K562 (cell line): ENCODE measurements around the gene OLFML1. TPM values are rescaled to one million over a fixed set of nuclear protein-coding genes. Genes with fewer than 3 reads are reported as not detected.

ENCODE experiments used
- ATAC-seq: fragments of 200-7000 bp; cut with Tn5 transposase; 3 replicates; pipeline ENCODE4 v1.9.1; 2020; ENCODE audit warnings: moderate library complexity
- BruUV-seq: library from RNA; stranded (reverse); fragments of 400-500 nt; replicated peaks from 2 replicates; lab custom pipeline; 2021; lab: Mats Ljungman, UMichigan
- CTCF ChIA-PET: fragments of 300-600 bp; formaldehyde crosslinking; extraction: SDS; loops from one replicate; lab custom pipeline; 2021; ENCODE audit warnings: low intra/inter-chr PET ratio; lab: Yijun Ruan, JAX
- POLR2A ChIA-PET: fragments of 300-600, 350-650 bp; sonication (Branson Sonifier 250); formaldehyde crosslinking; extraction: SDS; loops from one replicate; lab custom pipeline; 2021; ENCODE audit warnings: antibody characterized with exemption, inconsistent platforms; lab: Yijun Ruan, JAX
- DNase-seq, 4 experiments: peaks; one replicate each; pipeline versions ENCODE4 v3.0.0 to v3.0.0-alpha.2; 2011 to 2018; ENCODE audit warnings: low spot score in 3 of 4, mixed read lengths in 3 of 4; ENCODE audit errors: extremely low read depth in 1 of 4
- FAIRE-seq: peaks from 2 replicates; lab custom pipeline; 2011; peaks lifted over from hg19 to GRCh38; lab: Jason Lieb, UNC
- H2AFZ ChIP-seq: 2 replicates; pipeline ENCODE4 v1.6.0; 2011; ENCODE audit warnings: low read depth, low read length, control low read depth, inconsistent platforms
- H3K27ac ChIP-seq: fragments of 200-600 bp; 3 replicates; pipeline ENCODE4 v1.8.0; 2011; ENCODE audit warnings: low read depth, mild to moderate bottlenecking, control low read depth, inconsistent platforms, low read length, moderate library complexity, mixed read lengths; ENCODE audit errors: extremely low read depth
- H3K27me3 ChIP-seq, 2 experiments: fragments of 300-600 bp in 1 of 2; 2 replicates in 1 of 2; 3 replicates in 1 of 2; pipeline versions ENCODE4 v1.6.0 to v1.8.0; 2011; ENCODE audit warnings: inconsistent platforms in 2 of 2, low read length in 2 of 2, mild to moderate bottlenecking in 1 of 2, mixed read lengths in 1 of 2, moderate library complexity in 1 of 2; ENCODE audit not compliant: control insufficient read depth in 2 of 2, insufficient read depth in 2 of 2
- H3K36me3 ChIP-seq: fragments of 300-600 bp; 3 replicates; pipeline ENCODE4 v1.8.0; 2011; ENCODE audit warnings: mild to moderate bottlenecking, low read length, inconsistent platforms; ENCODE audit not compliant: control insufficient read depth, insufficient read depth
- H3K4me1 ChIP-seq, 2 experiments: fragments of 200-600 bp in 1 of 2; replicated peaks in 1 of 2; 2 replicates in 1 of 2; 3 replicates in 1 of 2; pipeline versions ENCODE4 v1.5.1 to v1.8.0; 2011; ENCODE audit warnings: inconsistent platforms in 2 of 2, low read length in 2 of 2, mild to moderate bottlenecking in 1 of 2, mixed read lengths in 1 of 2, moderate library complexity in 1 of 2; ENCODE audit not compliant: control insufficient read depth in 2 of 2, insufficient read depth in 2 of 2
- H3K4me2 ChIP-seq: 2 replicates; pipeline ENCODE4 v1.6.1; 2011; ENCODE audit warnings: low read length, control low read depth, inconsistent platforms, mixed read lengths; ENCODE audit not compliant: insufficient read depth
- H3K4me3 ChIP-seq: fragments of 200-600 bp; sonication (generic), shearing (Covaris generic); 2 replicates; pipeline ENCODE4 v1.5.1; 2016; ENCODE audit warnings: control low read depth, inconsistent platforms
- H3K79me2 ChIP-seq: fragments of 200-600 bp; 3 replicates; pipeline ENCODE4 v1.8.0; 2011; ENCODE audit warnings: low read length, inconsistent platforms; ENCODE audit not compliant: control insufficient read depth, insufficient read depth
- H3K9ac ChIP-seq, 2 experiments: 2 replicates each; pipeline versions ENCODE4 v1.6.0 to v1.6.1; 2011; ENCODE audit warnings: low read depth in 2 of 2, low read length in 2 of 2, control low read depth in 1 of 2, inconsistent platforms in 1 of 2, mild to moderate bottlenecking in 1 of 2, mixed read lengths in 1 of 2; ENCODE audit not compliant: insufficient read depth in 1 of 2
- H3K9me1 ChIP-seq: one replicate; pipeline ENCODE4 v1.6.0; 2011; ENCODE audit warnings: inconsistent platforms, mild to moderate bottlenecking, low read length, moderate library complexity; ENCODE audit not compliant: control insufficient read depth, insufficient read depth
- H3K9me3 ChIP-seq: replicated peaks from 2 replicates; pipeline ENCODE4 v1.5.1; 2011; ENCODE audit warnings: low read depth, low read length, inconsistent platforms; ENCODE audit not compliant: control insufficient read depth, insufficient read depth
- H4K20me1 ChIP-seq: replicated peaks from 2 replicates; pipeline ENCODE4 v1.6.1; 2011; ENCODE audit warnings: low read length, inconsistent platforms, mixed read lengths; ENCODE audit not compliant: control insufficient read depth, insufficient read depth
- BCOR ChIP-seq: fragments of 450-650 bp; IDR thresholded peaks from 2 replicates; pipeline ENCODE4 v1.6.1; 2016
- CXXC5 ChIP-seq: fragments of 250-450 bp; sonication (Bioruptor Pico); IDR thresholded peaks from 2 replicates; pipeline ENCODE4 v1.8.0; 2022; ENCODE audit warnings: inconsistent platforms, mild to moderate bottlenecking, moderate library complexity
- JUNB ChIP-seq: fragments of 450-650 bp; formaldehyde crosslinking; conservative IDR thresholded peaks from 2 replicates; pipeline ENCODE4 v1.4.0; 2020; ENCODE audit warnings: mild to moderate bottlenecking
- MAFG ChIP-seq: fragments of 450-650 bp; conservative IDR thresholded peaks from 2 replicates; pipeline ENCODE4 v1.6.1; 2016; ENCODE audit warnings: missing genetic modification characterization, missing compliant biosample characterization
- MYBL2 ChIP-seq, 2 experiments: fragments of 450-650 bp in 1 of 2; sonication (generic) in 1 of 2; formaldehyde crosslinking in 1 of 2; IDR thresholded peaks; 2 replicates each; pipeline versions ENCODE4 v1.6.1 to v1.8.1; 2017 to 2022; ENCODE audit warnings: borderline replicate concordance in 1 of 2, inconsistent platforms in 1 of 2, low read depth in 1 of 2, mild to moderate bottlenecking in 1 of 2, missing genetic modification reagents in 1 of 2, moderate library complexity in 1 of 2
- TCF3 ChIP-seq: sonication (generic); formaldehyde crosslinking; IDR thresholded peaks from 2 replicates; pipeline ENCODE4 v1.4.0; 2020; ENCODE audit warnings: mild to moderate bottlenecking, missing genetic modification reagents
- TCF7 ChIP-seq: sonication (generic); IDR thresholded peaks from 2 replicates; pipeline ENCODE4 v1.6.1; 2016; ENCODE audit warnings: antibody characterized with exemption, borderline replicate concordance
- ZNF76 ChIP-seq: fragments of 250-450 bp; sonication (Bioruptor Pico); IDR thresholded peaks from 2 replicates; pipeline ENCODE4 v1.4.0; 2020; ENCODE audit warnings: mild to moderate bottlenecking, moderate library complexity, borderline replicate concordance
- ZNF79 ChIP-seq: fragments of 250-450 bp; sonication (Bioruptor Pico); IDR thresholded peaks from 2 replicates; pipeline ENCODE4 v1.4.0; 2020; ENCODE audit warnings: low read depth, mild to moderate bottlenecking, moderate library complexity
- WGBS: fragments of 100-300 bp; shearing (Covaris generic); methylation state at CpG from one replicate; pipeline ENCODE4 v1.1.6; 2016; ENCODE audit warnings: low coverage, mixed read lengths; ENCODE audit not compliant: insufficient coverage; ENCODE audit errors: missing lambda C conversion rate; 5-methylcytosine and 5-hydroxymethylcytosine counted together
- in situ Hi-C: fragments of 300-500 bp; cut with MboI; formaldehyde crosslinking; loops from 4 replicates; pipeline ENCODE4 v1.15.0; 2018; ENCODE audit warnings: inconsistent platforms, mixed read lengths
- intact Hi-C: fragments of 100-400 bp; cut with micrococcal nuclease; formaldehyde crosslinking; loops from 2 replicates; pipeline ENCODE4 v1.14.2; 2022
- polyA plus RNA-seq, 8 experiments: library from polyadenylated mRNA; depleted of rRNA in 4 of 8; stranded (reverse) in 5 of 8; unstranded in 3 of 8; fragments of >200 nt; fragmentation: Nextera tagmentation in 2 of 8; fragmentation: Illumina TruSeq in 1 of 8; extraction: Ambion mirVana in 2 of 8; extraction: Trizol in 1 of 8; gene quantifications; 2 replicates each; pipeline versions ENCODE4 v1.2.1 to v1.2.3, GENCODE V29; 2011 to 2014; ENCODE audit warnings: inconsistent platforms in 1 of 8, missing spikeins in 1 of 8
- total RNA-seq, 7 experiments: library from RNA; depleted of rRNA in 6 of 7; stranded (reverse); fragments of >200 nt in 6 of 7; fragmentation: Illumina TruSeq in 2 of 7; extraction: Trizol in 2 of 7; gene quantifications; 2 replicates each; pipeline versions ENCODE4 v1.2.1 to v1.2.3, GENCODE V29; 2011 to 2021; ENCODE audit warnings: low replicate concordance in 1 of 7
- TF ChIP-seq, protein P1 (sequence below): fragments of 250-450 bp; sonication (Bioruptor Pico); IDR thresholded peaks from 2 replicates; pipeline ENCODE4 v1.5.1; 2021; ENCODE audit warnings: mild to moderate bottlenecking
- TF ChIP-seq, protein P2 (sequence below): fragments of 450-650 bp; IDR thresholded peaks from 2 replicates; pipeline ENCODE4 v1.6.1; 2016; ENCODE audit warnings: low read depth
- TF ChIP-seq, protein P3 (sequence below): fragments of 250-450 bp; sonication (Bioruptor Pico); IDR thresholded peaks from 2 replicates; pipeline ENCODE4 v1.4.0; 2020; ENCODE audit warnings: mild to moderate bottlenecking

The OLFML1 gene
- total and polyA plus RNA-seq, 9 of the 15 experiments (the other 6 are each of a cell fraction or from before 2014, with no cell fraction given), result not detected

DNA sequence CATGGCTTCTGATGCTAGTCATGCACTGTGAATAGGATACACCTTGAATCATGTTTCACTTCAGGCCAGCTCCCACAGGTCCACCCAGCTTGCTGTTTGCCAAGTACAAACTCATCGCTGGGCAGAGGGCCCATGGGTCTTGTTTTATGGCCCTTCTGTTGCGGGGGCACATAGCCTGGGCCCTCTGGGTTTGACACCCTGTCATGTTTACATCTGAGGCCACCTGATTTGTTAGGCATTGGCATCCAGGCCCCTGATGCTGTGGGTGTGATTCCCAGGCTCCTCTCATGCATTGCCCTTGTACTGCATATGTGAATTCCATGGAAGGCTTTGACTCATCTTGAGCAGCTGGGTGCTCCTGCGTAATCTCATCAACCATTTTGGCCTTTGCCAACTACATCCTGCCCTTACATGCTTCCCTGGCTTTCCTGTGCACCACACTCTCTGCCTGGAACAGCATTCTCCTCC lies 61.1 kb downstream of the OLFML1 start:
- Histone ChIP-seq H3K27me3 (peaks cover 0 to 32% of the 10 kb centered on the region in 2 experiments; a peak in 2 of 5 replicates), H2AFZ (no peak overlapping the region), H3K4me3 (no peak overlapping the region), H3K36me3 (no peaks in the 10 kb centered on the region), H4K20me1 (no peaks in the 10 kb centered on the region), H3K79me2 (no peaks in the 10 kb centered on the region), H3K4me2 (no peak overlapping the region), H3K9me3 (no peaks in the 10 kb centered on the region), H3K9me1 (no peaks in the 10 kb centered on the region), H3K27ac (no peak overlapping the region), H3K4me1 (no peaks in the 10 kb centered on the region; a peak in 2 of 5 replicates), H3K9ac (no peak overlapping the region)
- in situ Hi-C loops (no loop called here), intact Hi-C loops (no loop called here)
- DNase-seq (no peak), FAIRE-seq (no peak), ATAC-seq (no peak)
- no TSS peak for BruUV-seq
- 7% methylated on average over 3 of the region's 3 CpGs for WGBS
- ChIA-PET POLR2A (no interaction called here), CTCF (no interaction called here)
- no peak for TF ChIP-seq ZNF79
- TF ChIP-seq TCF3 (CRISPR knock-in tag), result no peak
- TF ChIP-seq, protein P1, sequence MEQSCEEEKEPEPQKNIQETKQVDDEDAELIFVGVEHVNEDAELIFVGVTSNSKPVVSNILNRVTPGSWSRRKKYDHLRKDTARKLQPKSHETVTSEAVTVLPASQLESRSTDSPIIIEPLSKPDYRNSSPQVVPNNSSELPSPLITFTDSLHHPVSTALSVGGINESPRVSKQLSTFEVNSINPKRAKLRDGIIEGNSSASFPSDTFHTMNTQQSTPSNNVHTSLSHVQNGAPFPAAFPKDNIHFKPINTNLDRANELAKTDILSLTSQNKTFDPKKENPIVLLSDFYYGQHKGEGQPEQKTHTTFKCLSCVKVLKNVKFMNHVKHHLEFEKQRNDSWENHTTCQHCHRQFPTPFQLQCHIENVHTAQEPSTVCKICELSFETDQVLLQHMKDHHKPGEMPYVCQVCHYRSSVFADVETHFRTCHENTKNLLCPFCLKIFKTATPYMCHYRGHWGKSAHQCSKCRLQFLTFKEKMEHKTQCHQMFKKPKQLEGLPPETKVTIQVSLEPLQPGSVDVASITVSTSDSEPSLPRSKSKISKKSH (CRISPR knock-in tag), result no peak
- no peak for TF ChIP-seq TCF7
- TF ChIP-seq CXXC5 (CRISPR knock-in tag), result no peak
- TF ChIP-seq MAFG, result no peak
- no peak for TF ChIP-seq JUNB (CRISPR knock-in tag)
- TF ChIP-seq, protein P2, sequence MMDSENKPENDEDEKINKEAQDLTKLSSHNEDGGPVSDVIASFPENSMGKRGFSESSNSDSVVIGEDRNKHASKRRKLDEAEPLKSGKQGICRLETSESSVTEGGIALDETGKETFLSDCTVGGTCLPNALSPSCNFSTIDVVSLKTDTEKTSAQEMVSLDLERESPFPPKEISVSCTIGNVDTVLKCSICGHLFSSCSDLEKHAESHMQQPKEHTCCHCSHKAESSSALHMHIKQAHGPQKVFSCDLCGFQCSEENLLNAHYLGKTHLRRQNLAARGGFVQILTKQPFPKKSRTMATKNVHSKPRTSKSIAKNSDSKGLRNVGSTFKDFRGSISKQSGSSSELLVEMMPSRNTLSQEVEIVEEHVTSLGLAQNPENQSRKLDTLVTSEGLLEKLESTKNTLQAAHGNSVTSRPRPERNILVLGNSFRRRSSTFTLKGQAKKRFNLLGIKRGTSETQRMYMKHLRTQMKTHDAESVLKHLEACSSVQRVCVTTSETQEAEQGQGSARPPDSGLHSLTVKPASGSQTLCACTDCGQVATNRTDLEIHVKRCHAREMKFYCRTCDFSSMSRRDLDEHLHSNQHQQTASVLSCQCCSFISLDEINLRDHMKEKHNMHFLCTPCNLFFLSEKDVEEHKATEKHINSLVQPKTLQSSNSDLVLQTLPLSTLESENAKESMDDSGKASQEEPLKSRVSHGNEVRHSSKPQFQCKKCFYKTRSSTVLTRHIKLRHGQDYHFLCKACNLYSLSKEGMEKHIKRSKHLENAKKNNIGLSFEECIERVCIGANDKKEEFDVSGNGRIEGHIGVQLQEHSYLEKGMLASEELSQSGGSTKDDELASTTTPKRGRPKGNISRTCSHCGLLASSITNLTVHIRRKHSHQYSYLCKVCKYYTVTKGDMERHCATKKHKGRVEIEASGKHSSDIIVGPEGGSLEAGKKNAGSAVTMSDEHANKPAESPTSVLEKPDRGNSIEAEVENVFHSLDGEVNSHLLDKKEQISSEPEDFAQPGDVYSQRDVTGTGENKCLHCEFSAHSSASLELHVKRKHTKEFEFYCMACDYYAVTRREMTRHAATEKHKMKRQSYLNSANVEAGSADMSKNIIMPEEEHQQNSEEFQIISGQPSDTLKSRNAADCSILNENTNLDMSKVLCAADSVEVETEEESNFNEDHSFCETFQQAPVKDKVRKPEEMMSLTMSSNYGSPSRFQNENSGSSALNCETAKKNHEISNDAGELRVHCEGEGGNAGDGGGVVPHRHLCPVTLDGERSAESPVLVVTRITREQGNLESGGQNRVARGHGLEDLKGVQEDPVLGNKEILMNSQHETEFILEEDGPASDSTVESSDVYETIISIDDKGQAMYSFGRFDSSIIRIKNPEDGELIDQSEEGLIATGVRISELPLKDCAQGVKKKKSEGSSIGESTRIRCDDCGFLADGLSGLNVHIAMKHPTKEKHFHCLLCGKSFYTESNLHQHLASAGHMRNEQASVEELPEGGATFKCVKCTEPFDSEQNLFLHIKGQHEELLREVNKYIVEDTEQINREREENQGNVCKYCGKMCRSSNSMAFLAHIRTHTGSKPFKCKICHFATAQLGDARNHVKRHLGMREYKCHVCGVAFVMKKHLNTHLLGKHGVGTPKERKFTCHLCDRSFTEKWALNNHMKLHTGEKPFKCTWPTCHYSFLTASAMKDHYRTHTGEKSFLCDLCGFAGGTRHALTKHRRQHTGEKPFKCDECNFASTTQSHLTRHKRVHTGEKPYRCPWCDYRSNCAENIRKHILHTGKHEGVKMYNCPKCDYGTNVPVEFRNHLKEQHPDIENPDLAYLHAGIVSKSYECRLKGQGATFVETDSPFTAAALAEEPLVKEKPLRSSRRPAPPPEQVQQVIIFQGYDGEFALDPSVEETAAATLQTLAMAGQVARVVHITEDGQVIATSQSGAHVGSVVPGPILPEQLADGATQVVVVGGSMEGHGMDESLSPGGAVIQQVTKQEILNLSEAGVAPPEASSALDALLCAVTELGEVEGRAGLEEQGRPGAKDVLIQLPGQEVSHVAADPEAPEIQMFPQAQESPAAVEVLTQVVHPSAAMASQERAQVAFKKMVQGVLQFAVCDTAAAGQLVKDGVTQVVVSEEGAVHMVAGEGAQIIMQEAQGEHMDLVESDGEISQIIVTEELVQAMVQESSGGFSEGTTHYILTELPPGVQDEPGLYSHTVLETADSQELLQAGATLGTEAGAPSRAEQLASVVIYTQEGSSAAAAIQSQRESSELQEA, result no peak
- no peak for TF ChIP-seq ZNF76 (CRISPR knock-in tag)
- no peak for TF ChIP-seq BCOR
- TF ChIP-seq, protein P3, sequence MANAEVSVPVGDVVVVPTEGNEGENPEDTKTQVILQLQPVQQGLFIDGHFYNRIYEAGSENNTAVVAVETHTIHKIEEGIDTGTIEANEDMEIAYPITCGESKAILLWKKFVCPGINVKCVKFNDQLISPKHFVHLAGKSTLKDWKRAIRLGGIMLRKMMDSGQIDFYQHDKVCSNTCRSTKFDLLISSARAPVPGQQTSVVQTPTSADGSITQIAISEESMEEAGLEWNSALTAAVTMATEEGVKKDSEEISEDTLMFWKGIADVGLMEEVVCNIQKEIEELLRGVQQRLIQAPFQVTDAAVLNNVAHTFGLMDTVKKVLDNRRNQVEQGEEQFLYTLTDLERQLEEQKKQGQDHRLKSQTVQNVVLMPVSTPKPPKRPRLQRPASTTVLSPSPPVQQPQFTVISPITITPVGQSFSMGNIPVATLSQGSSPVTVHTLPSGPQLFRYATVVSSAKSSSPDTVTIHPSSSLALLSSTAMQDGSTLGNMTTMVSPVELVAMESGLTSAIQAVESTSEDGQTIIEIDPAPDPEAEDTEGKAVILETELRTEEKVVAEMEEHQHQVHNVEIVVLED (CRISPR knock-in tag), result no peak
- TF ChIP-seq MYBL2 (IDR thresholded peaks at IDR 0.05; ENCODE audit: low read depth), result no peak
- TF ChIP-seq MYBL2 (CRISPR knock-in tag; IDR thresholded peaks at IDR 0.05; ENCODE audit: borderline replicate concordance), result no peak
